Omental fat pad (tissue), 4 donors: Measurements from ENCODE around the gene GPR15LG. TPM values are rescaled to one million over a fixed set of nuclear protein-coding genes. Genes with fewer than 3 reads are reported as not detected.

ENCODE experiments used
- ATAC-seq: fragments of 150-250 bp; one replicate; pipeline ENCODE4 v1.9.1; 2016; ENCODE audit warnings: mild to moderate bottlenecking, moderate library complexity; ENCODE audit not compliant: low FRiP score
- DNase-seq: peaks from one replicate; pipeline ENCODE4 v3.0.0-alpha.2; 2019; ENCODE audit warnings: low spot score
- CTCF ChIP-seq, 3 donors: fragments of 450-650 bp; IDR thresholded peaks; one replicate each; pipeline ENCODE4 v1.5.1; 2016 to 2017; ENCODE audit warnings: antibody characterized with exemption in 3 of 3, mild to moderate bottlenecking in 3 of 3, moderate library complexity in 2 of 3
- total RNA-seq, 4 donors: library from RNA; depleted of rRNA; stranded (reverse); fragments of >200 nt; gene quantifications; one replicate each; pipeline ENCODE4 v1.1.0, GENCODE V29; 2016

GPR15LG gene
- total RNA-seq, 4 donors from 2014 or later: not detected

DNA sequence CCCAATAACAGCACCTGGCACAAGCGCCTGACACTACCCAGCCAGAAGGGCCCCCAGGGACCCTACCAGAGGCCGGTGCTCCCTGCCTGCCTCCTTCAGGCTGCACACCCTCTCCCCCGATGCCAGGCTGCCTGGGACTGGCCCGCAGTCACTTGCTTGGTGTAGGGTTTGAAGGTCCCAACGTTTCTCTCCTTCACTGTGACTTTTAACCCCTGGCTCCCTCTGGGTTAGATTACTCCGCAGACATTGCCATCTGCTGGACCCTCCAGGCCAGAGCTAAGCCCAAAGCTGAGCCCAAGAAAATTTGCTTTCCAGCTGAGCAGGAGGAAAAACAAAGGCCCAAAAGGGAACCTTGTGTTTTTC, 27.6 kb downstream of the GPR15LG start:
- ATAC-seq (no peak), DNase-seq (no peak)
- no peak for TF ChIP-seq CTCF (IDR thresholded peaks at IDR 0.05)

DNA sequence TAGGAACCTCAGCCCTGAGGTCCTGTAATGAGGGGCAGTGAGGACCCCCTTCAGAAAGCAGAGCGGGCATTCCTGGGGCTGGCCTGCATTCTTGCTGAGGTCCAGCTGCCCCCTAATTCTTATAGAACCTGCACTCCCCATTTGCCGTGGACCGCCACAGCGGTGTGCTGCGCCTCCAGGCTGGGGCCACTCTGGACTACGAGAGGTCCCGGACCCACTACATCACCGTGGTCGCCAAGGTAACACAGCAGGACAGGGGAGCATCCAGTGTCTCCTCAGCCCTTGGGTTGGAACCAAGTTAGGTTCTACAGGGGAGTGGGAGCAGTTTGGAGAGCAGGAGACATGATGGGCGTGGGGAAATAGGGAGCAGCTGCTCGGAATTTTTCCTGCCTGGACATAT, 28.1 kb downstream of the GPR15LG start:
- no peak for DNase-seq
- TF ChIP-seq CTCF (IDR thresholded peaks at IDR 0.05): no peak

DNA sequence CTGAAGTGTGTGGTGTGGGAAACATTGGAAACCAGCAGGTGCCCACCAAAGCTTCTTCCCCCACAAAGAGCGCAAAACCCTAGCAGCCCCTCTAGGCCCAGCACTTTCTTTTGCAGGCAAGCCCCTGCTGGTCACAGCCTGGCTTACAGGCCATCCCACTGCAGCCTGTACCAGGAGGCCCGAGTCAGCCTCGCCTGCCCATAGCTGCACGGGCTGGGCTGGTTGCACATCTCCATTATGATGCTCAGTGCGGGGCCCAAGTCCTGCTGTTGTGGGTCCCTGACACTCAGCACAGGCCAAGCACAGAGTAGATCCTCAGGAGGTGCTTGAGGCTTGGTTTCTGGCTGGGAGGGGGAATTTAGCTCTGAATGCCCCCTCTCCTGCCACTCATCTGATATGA, 28.7 kb downstream of the GPR15LG start:
- TF ChIP-seq CTCF (IDR thresholded peaks at IDR 0.05): no peak
- DNase-seq: no peak
- no peak for ATAC-seq

More for the DNA sequence above, 28.1 kb downstream of the GPR15LG start:
- no peak for ATAC-seq

DNA sequence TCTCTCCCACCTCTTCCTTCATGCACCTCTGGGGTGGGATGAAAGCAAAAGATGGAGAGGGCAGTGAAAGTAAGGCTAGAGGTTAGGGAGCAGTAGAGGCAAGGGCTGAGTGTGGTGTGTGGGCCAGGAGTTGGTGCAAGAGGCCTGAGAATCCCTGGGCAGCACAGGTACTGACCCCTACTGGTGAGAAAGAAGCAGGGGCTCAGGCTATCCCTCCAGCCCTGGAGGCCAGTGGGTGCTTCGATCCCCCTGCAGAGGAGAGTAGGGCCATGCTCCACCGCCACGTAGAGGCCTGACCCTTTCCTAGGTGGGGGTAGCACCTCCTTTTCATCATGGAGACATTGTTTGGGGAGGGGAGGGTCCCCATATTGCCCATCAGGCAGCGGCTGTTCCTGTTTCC, 30.5 kb downstream of the GPR15LG start:
- ATAC-seq: no peak
- no peak for DNase-seq
- TF ChIP-seq CTCF (IDR thresholded peaks at IDR 0.05): no peak

- TF ChIP-seq CTCF (IDR thresholded peaks at IDR 0.05): no peak
- DNase-seq: no peak
- ATAC-seq: no peak
Observed at GRCh38 chr10:84204610-84205009, 31.0 kb downstream of the GPR15LG start.

- no peak for TF ChIP-seq CTCF (IDR thresholded peaks at IDR 0.05)
- ATAC-seq (no peak), DNase-seq (no peak)
Observed at GRCh38 chr10:84205049-84205852, 31.6 kb downstream of the GPR15LG start.

DNA sequence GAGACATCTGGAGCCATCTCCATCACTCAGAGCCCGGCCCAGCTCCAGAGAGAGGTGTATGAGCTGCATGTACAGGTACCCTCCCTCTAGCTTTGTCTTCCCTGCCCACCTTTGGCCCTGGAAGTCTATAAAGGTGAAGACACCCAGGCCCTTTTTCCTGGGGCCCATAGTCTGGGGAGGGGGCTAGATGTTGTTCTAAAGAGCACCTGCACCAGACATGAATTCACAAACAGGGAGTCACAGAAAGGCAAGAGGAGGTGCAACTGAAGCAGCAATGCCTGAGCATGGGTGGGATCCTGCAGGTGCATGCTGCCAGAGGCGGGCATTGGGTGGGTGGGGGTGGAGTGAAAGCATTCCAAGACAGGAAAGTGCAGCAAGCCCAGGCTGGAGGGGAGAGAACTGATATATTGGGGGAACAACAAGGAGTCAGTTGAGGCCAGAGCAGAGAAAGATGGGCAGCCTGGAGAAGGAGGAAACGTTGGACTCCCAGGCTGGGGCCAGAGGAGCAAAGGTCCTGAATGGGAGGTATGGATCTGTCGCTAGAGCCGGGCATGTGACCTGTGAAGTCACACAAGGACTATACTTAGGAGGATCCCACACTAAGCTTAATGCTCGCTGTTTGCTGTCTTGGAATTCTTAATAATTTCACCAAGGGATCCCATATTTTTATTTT, 32.4 kb downstream of the GPR15LG start:
- ATAC-seq (no peak), DNase-seq (no peak)
- no peak for TF ChIP-seq CTCF (IDR thresholded peaks at IDR 0.05)
